Lower leg skin (tissue), 4 donors: Measurements from ENCODE around the gene PHLDA2. TPM values are rescaled to one million over a fixed set of nuclear protein-coding genes. Genes with fewer than 3 reads are reported as not detected.

Experiments
- DNase-seq, 2 donors: peaks; one replicate each; pipeline ENCODE4 v3.0.0-alpha.2; 2019; ENCODE audit warnings: low spot score in 2 of 2
- H3K4me3 ChIP-seq: fragments of 200-600 bp; sonication (generic); 2 replicates; pipeline ENCODE4 v1.5.1; 2017; ENCODE audit warnings: mild to moderate bottlenecking, low read depth; ENCODE audit not compliant: poor library complexity, severe bottlenecking
- POLR2A ChIP-seq, 2 donors: fragments of 450-650 bp; IDR thresholded peaks; one replicate each; pipeline ENCODE4 v1.6.1; 2016 to 2017; ENCODE audit warnings: antibody characterized with exemption in 2 of 2, mild to moderate bottlenecking in 1 of 2, moderate library complexity in 1 of 2
- WGBS, 2 donors: methylation state at CpG; one replicate each; pipeline ENCODE4 v1.1.5; 2018; 5-methylcytosine and 5-hydroxymethylcytosine counted together
- intact Hi-C: fragments of 100-400 bp; cut with DNase I; formaldehyde crosslinking; loops from one replicate; pipeline ENCODE4 v1.15.0; 2023; ENCODE audit warnings: low total_unique reads
- total RNA-seq, 4 donors: library from RNA; depleted of rRNA; stranded (reverse); fragments of >200 nt; gene quantifications; one replicate each; pipeline ENCODE4 v1.1.0, GENCODE V29; 2016
- TF ChIP-seq, protein P1 (sequence below), 3 donors: fragments of 450-650 bp; IDR thresholded peaks; one replicate each; pipeline ENCODE4 v1.5.1; 2016; ENCODE audit warnings: antibody characterized with exemption in 3 of 3, mild to moderate bottlenecking in 3 of 3, moderate library complexity in 2 of 3

PHLDA2 gene
- total RNA-seq, 4 donors from 2014 or later, result 5.1 to 16.0 (median 7.4) TPM

DNA sequence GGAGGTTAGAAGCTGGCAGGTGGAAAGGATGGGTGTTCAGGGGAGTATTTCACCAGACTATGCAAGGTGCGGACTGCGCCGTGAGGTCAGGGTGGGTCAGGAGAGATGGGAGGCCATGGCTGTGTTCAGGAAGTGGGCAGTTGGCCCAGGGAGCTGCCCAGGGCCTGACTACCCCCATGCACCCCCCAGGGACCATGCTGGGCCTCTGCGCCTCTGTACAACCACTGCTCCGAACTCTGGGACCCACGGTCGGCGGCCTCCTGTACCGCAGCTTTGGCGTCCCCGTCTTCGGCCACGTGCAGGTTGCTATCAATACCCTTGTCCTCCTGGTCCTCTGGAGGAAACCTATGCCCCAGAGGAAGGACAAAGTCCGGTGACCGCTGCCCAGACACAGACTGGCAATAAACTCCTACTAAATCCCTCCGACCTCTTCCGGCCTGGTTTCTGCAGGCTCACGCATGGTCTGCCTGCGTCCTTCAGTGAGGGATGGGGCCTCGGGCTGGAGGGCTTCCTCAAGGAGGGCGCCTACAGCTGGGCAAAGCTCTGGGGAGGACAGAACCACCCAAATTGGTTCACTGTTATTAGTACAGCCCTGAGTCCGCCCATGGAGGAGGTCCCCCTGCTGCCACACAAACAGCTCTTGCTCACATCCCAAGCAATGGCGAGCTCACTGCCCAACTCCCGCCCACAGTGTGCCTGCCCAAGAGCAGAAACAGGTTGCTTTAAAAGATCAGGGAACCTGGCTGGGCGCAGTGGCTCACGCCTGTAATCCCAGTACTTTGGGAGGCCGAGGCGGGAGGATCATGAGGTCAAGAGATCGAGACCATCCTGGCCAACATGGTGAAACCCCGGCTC lies 4.2 kb downstream of the PHLDA2 start:
- 88 to 91% methylated on average over 28 to 30 of the region's 30 CpGs for WGBS, 2 donors
- TF ChIP-seq POLR2A (IDR thresholded peaks at IDR 0.05), result no peak
- TF ChIP-seq, protein P1, sequence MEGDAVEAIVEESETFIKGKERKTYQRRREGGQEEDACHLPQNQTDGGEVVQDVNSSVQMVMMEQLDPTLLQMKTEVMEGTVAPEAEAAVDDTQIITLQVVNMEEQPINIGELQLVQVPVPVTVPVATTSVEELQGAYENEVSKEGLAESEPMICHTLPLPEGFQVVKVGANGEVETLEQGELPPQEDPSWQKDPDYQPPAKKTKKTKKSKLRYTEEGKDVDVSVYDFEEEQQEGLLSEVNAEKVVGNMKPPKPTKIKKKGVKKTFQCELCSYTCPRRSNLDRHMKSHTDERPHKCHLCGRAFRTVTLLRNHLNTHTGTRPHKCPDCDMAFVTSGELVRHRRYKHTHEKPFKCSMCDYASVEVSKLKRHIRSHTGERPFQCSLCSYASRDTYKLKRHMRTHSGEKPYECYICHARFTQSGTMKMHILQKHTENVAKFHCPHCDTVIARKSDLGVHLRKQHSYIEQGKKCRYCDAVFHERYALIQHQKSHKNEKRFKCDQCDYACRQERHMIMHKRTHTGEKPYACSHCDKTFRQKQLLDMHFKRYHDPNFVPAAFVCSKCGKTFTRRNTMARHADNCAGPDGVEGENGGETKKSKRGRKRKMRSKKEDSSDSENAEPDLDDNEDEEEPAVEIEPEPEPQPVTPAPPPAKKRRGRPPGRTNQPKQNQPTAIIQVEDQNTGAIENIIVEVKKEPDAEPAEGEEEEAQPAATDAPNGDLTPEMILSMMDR (IDR thresholded peaks at IDR 0.05), result no peak
- H3K4me3 ChIP-seq, result no peak overlapping the region
- no peak for DNase-seq
- intact Hi-C loops, result no loop called here

DNA sequence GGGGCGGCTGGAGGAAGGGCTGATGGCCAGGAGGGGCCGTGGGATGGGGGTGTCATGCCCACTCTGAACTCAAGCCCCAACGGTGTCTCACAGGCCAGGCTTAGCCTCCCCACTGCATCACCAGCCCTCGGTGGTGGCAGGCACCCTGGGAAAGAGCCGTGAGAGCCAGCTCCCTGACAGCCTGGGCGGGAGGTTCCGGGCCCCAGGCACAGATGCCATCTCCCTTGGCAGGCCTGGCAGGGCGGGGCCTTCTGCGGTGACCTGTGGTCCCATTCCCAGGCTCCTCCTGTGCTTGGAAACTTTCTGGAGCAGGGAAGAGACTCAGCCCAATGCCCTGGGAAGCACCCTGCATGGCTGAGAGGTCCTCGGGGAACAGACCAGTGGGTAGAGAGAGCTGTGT lies 4.8 kb downstream of the PHLDA2 start:
- TF ChIP-seq, protein P1 (IDR thresholded peaks at IDR 0.05), result no peak
- no peak for TF ChIP-seq POLR2A (IDR thresholded peaks at IDR 0.05)
- intact Hi-C loops, result no loop called here
- WGBS, 2 donors, result 51 to 73% methylated on average over 2 to 10 of the region's 10 CpGs
- no peak overlapping the region for H3K4me3 ChIP-seq
- DNase-seq, result no peak

DNA sequence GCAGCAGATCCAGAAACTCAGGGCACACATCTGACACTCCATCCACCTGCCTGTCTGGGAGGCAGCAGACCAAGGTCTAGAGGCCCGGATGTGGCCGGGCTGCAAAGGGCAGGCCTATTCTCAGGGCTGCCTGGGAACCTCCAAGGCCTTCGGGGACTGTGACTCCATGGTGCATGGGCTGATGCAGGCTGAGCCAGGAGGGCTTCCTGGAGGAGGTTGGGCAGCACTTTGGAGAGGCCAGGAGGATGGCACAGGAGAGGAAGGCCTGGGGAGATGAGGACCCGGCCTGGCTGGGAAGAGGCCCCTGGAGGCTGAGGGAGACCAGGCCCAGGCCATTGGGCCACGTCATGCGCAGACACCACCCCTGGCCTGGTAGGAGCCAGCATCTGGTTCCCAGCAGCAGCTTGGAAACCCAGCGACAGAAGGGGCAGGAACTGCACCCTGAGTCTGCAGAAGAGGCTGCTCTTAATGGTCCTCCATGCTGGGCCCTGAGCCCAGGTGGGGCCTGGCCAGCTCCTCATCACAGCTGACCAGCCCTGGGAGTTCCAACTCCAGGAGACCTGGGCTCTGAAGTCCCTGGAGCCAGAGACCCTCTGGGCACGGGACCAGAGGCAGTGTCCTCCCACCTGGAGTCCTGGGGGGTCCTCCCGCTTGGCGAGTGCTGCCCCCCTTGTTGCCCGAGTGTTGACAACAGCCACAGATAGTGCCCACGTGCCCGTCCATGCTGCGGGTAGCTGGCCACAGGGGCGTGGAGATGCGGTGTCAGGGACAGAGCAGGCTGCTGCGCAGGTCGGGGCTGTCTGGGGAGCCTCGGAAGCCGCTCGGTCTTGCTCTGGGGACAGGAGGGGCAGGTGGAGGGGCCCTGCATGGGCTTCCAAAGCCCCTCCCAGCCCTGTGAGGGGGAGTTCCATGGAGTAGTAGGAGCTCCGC lies 5.5 kb downstream of the PHLDA2 start:
- DNase-seq, result no peak
- intact Hi-C loops, result no loop called here
- 70 to 73% methylated on average over 21 to 22 of the region's 22 CpGs for WGBS, 2 donors

DNA sequence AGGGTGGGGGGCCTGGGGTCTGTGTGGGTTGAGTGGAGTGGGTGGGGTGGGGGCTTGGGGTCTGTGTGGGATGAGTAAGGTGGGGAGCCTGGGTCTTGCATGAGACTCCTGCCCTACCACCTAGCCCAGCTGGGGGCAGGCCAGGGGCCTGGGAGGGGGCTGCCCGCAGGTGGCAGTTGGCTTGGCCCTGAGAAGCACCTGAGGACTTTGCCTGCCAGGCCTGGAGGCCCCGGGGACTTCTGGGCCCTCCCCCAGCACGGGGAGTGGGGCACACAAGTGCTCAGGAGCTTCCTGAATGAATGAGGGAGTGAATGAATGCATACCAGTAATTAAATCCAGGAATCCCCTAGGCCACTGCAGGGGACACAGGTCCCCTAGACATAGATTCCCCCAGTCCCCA lies 6.6 kb downstream of the PHLDA2 start:
- intact Hi-C loops, result no loop called here

More for the DNA sequence above, 5.5 kb downstream of the PHLDA2 start:
- no peak for TF ChIP-seq POLR2A (IDR thresholded peaks at IDR 0.05)
- TF ChIP-seq, protein P1 (IDR thresholded peaks at IDR 0.05), result no peak
- no peak overlapping the region for H3K4me3 ChIP-seq

DNA sequence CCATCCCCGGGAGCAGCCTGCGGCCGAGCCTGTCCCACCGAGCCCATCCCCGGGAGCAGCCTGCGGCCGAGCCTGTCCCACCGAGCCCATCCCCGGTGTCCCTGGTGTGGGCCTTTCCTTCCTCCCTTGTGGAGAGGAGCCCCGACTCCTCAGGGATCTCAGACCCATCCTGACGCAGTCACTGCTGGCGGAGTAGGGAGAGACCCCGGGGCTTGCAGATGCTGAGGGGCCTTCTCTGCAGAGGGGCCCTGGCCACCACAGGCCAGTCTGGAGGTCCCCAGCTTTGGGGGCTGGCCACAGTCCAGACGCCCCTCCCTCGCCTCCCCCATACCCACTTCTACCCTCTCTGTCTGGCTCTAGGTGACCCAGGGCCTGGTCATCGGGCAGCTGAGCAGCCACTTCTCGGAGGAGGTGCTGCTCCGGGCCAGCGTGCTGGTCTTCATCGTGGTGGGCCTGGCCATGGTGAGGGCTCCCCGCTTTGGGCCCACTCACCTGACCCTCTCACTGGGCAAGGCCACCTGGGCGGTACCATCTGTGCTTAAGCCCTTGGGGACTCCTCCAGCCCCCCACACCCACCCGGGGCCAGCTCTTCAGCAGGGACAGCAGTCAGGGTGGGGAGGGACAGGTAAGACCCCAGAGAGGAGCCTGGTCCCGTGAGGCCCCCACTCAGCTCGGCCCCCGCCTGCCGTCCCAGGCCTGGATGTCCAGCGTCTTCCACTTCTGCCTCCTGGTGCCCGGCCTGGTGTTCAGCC lies 7.3 kb downstream of the PHLDA2 start:
- WGBS, 2 donors, result 91 to 92% methylated on average over 19 to 25 of the region's 29 CpGs
- DNase-seq, result no peak
- H3K4me3 ChIP-seq, result no peak overlapping the region
- intact Hi-C loops, result no loop called here
- TF ChIP-seq, protein P1 (IDR thresholded peaks at IDR 0.05), result no peak
- TF ChIP-seq POLR2A (IDR thresholded peaks at IDR 0.05), result no peak

More for the DNA sequence above, 6.6 kb downstream of the PHLDA2 start:
- H3K4me3 ChIP-seq, result no peak overlapping the region
- TF ChIP-seq, protein P1 (IDR thresholded peaks at IDR 0.05), result no peak
- no peak for TF ChIP-seq POLR2A (IDR thresholded peaks at IDR 0.05)
- WGBS, 2 donors, result 59 to 63% methylated on average over 2 to 3 of the region's 3 CpGs
- no peak for DNase-seq
